Muscle of leg (tissue), 16 donors: ENCODE results near the gene SYCP2L. TPM values are rescaled to one million over a fixed set of nuclear protein-coding genes. Genes with fewer than 3 reads are reported as not detected.

Source experiments
- DNase-seq: peaks from one replicate; pipeline ENCODE4 v3.0.0; 2013
- H3K27ac ChIP-seq: one replicate; pipeline ENCODE4 v1.5.1; 2013; ENCODE audit warnings: mild to moderate bottlenecking, low read length, control low read depth
- H3K27me3 ChIP-seq: one replicate; pipeline ENCODE4 v1.6.1; 2013; ENCODE audit warnings: low read length; ENCODE audit not compliant: control insufficient read depth, insufficient read depth
- H3K36me3 ChIP-seq: one replicate; pipeline ENCODE4 v1.6.1; 2013; ENCODE audit warnings: low read length; ENCODE audit not compliant: control insufficient read depth, insufficient read depth
- H3K4me1 ChIP-seq: one replicate; pipeline ENCODE4 v1.6.1; 2013; ENCODE audit warnings: low read length; ENCODE audit not compliant: control insufficient read depth, insufficient read depth
- H3K4me3 ChIP-seq: one replicate; pipeline ENCODE4 v1.5.1; 2013; ENCODE audit warnings: low read length, control low read depth
- H3K9me3 ChIP-seq: replicated peaks from 2 replicates; pipeline ENCODE4 v1.6.1; 2013; ENCODE audit warnings: low read depth, low read length; ENCODE audit not compliant: control insufficient read depth
- WGBS: methylation state at CpG from one replicate; pipeline ENCODE4 v1.1.5; 2013; ENCODE audit warnings: missing lambda C conversion rate; ENCODE audit not compliant: insufficient coverage; 5-methylcytosine and 5-hydroxymethylcytosine counted together
- long read RNA-seq, 11 donors: transcript quantifications; one replicate each; lab custom pipeline, GENCODE V29; 2026
- polyA plus RNA-seq, 8 donors: library from polyadenylated mRNA; unstranded; fragments of 120-200 nt; gene quantifications; one replicate each; pipeline versions ENCODE4 v1.2.1 to v1.2.3, GENCODE V29; 2013; ENCODE audit warnings: inconsistent platforms in 1 of 8, low replicate concordance in 1 of 8; ENCODE audit not compliant: insufficient read length in 8 of 8, insufficient read depth in 1 of 8
- total RNA-seq: library from RNA; stranded (reverse); fragments of 120-200 nt; gene quantifications from one replicate; pipeline ENCODE4 v1.2.4, GENCODE V29; 2013

The SYCP2L gene
- total RNA-seq = 2.6 TPM
- 1 to 10 TPM in 6 of 8 donors, under 1 TPM in 2; 0.59 to 3.5 (median 2.0) TPM for polyA plus RNA-seq
- long read RNA-seq, donor 1 = 0 reads
- long read RNA-seq, donor 2 = 0 reads
- long read RNA-seq, donor 3 = 0 reads
- long read RNA-seq, donor 4 = 0 reads
- long read RNA-seq, donor 5 = 0 reads
- long read RNA-seq, donor 6 = 0 reads
- long read RNA-seq, donor 7 = 0 reads
- long read RNA-seq, donor 8 = 0 reads
- long read RNA-seq, donor 9, partial matches to known transcripts = 0 of 1 reads
- long read RNA-seq, donor 9, other reads (novel, unspliced or antisense) = 0 of 1 reads
- long read RNA-seq, donor 10 = 0 reads
- long read RNA-seq, donor 11 = 0 reads

- WGBS = under 1% methylated on average over 57 of the region's 58 CpGs
- peaks cover 55% of the 10 kb centered on the region for H3K27me3 ChIP-seq
- H3K27ac ChIP-seq = no peak within 1 kb of the TSS
Measured at GRCh38 chr6:10886691-10887502, at the start of gene SYCP2L. SYCP2L (plus strand) TSS chr6:10887052; CDS start chr6:10887127, 75 bp downstream.

GRCh38 chr6:10837622-10837994 lies 49.2 kb upstream of the SYCP2L start:
- Histone ChIP-seq H3K4me1 (peaks cover 8% of the 10 kb centered on the region), H3K27ac (no peak overlapping the region), H3K27me3 (peaks cover 36% of the 10 kb centered on the region), H3K4me3 (peak overlapping the region; percentile 62), H3K9me3 (no peaks in the 10 kb centered on the region), H3K36me3 (no peaks in the 10 kb centered on the region)
- DNase-seq = no peak
- WGBS = 0% methylated on average over 16 of the region's 22 CpGs

More at GRCh38 chr6:10886691-10887502, at the start of gene SYCP2L:
- H3K36me3 ChIP-seq = no peaks in the 10 kb centered on the region
- DNase-seq = peak; percentile 76
- no peaks in the 10 kb centered on the region for H3K9me3 ChIP-seq
- peak within 1 kb of the TSS; percentile 52 for H3K4me3 ChIP-seq
- peaks cover 15% of the 10 kb centered on the region for H3K4me1 ChIP-seq

- H3K27me3 ChIP-seq = peaks cover 36% of the 10 kb centered on the region
Measured at GRCh38 chr6:10837995-10838793, 48.7 kb upstream of the SYCP2L start, which contains the start of gene MAK. MAK (minus strand) TSS chr6:10838539; CDS start chr6:10830648, 7,891 bp downstream.

GRCh38 chr6:10838794-10839333 lies 48.0 kb upstream of the SYCP2L start:
- Histone ChIP-seq H3K4me3 (peak overlapping the region; percentile 62), H3K4me1 (peaks cover 8% of the 10 kb centered on the region), H3K27me3 (peaks cover 36% of the 10 kb centered on the region), H3K9me3 (no peaks in the 10 kb centered on the region), H3K27ac (peak overlapping the region; percentile 13), H3K36me3 (no peaks in the 10 kb centered on the region)
- WGBS = 66% methylated on average over 5 of the region's 8 CpGs
- DNase-seq = no peak

More at GRCh38 chr6:10837995-10838793, 48.7 kb upstream of the SYCP2L start, which contains the start of gene MAK:
- Histone ChIP-seq H3K4me1 (peaks cover 8% of the 10 kb centered on the region), H3K9me3 (no peaks in the 10 kb centered on the region), H3K36me3 (no peaks in the 10 kb centered on the region), H3K27ac (peak within 1 kb of the TSS; percentile 44), H3K4me3 (peak within 1 kb of the TSS; percentile 62)
- peak; percentile 88 for DNase-seq
- under 1% methylated on average over 32 of the region's 53 CpGs for WGBS

- Histone ChIP-seq H3K27me3 (peaks cover 3% of the 10 kb centered on the region), H3K27ac (no peak overlapping the region), H3K9me3 (no peaks in the 10 kb centered on the region), H3K4me1 (no peaks in the 10 kb centered on the region), H3K36me3 (no peaks in the 10 kb centered on the region), H3K4me3 (no peak overlapping the region)
- no peak for DNase-seq
Measured at GRCh38 chr6:10843554-10843953, 43.3 kb upstream of the SYCP2L start.

GRCh38 chr6:10847684-10848083 lies 39.2 kb upstream of the SYCP2L start:
- Histone ChIP-seq H3K4me3 (no peak overlapping the region), H3K4me1 (no peaks in the 10 kb centered on the region), H3K36me3 (no peaks in the 10 kb centered on the region), H3K27me3 (no peaks in the 10 kb centered on the region), H3K9me3 (no peaks in the 10 kb centered on the region), H3K27ac (no peak overlapping the region)
- DNase-seq = no peak
- 84% methylated on average over 2 of the region's 3 CpGs for WGBS

GRCh38 chr6:10849901-10850300 lies 37.0 kb upstream of the SYCP2L start:
- Histone ChIP-seq H3K4me3 (no peak overlapping the region), H3K4me1 (no peaks in the 10 kb centered on the region), H3K27ac (no peak overlapping the region), H3K27me3 (no peaks in the 10 kb centered on the region), H3K36me3 (no peaks in the 10 kb centered on the region), H3K9me3 (peaks cover 2% of the 10 kb centered on the region)
- 89% methylated on average over 2 of the region's 4 CpGs for WGBS
- no peak for DNase-seq

- no peak overlapping the region for H3K27ac ChIP-seq
- no peak overlapping the region for H3K4me3 ChIP-seq
- no peaks in the 10 kb centered on the region for H3K36me3 ChIP-seq
- H3K4me1 ChIP-seq = no peaks in the 10 kb centered on the region
- no peak for DNase-seq
- no peaks in the 10 kb centered on the region for H3K27me3 ChIP-seq
- WGBS = 48% methylated on average over 3 of the region's 7 CpGs
- peaks cover 2% of the 10 kb centered on the region for H3K9me3 ChIP-seq
Measured at GRCh38 chr6:10850728-10851127, 36.1 kb upstream of the SYCP2L start.

GRCh38 chr6:10852361-10852960 lies 34.4 kb upstream of the SYCP2L start:
- H3K27me3 ChIP-seq = no peaks in the 10 kb centered on the region
- 45% methylated on average over 7 of the region's 11 CpGs for WGBS
- H3K4me3 ChIP-seq = no peak overlapping the region
- H3K27ac ChIP-seq = no peak overlapping the region
- no peak for DNase-seq
- H3K9me3 ChIP-seq = peaks cover 2% of the 10 kb centered on the region
- no peaks in the 10 kb centered on the region for H3K4me1 ChIP-seq
- H3K36me3 ChIP-seq = no peaks in the 10 kb centered on the region
